Measurements from ENCODE around the gene P2RY11.

Gene P2RY11

GRCh38 chr19:10115392-10116084 is 4.0 kb downstream of the P2RY11 start:
- Histone ChIP-seq H2AFZ (ENCODE audit: low read depth, low read length, severe bottlenecking) (no peak overlapping the region), H3K79me2 (ENCODE audit: insufficient read depth, low read length) (peaks cover 13% of the 10 kb centered on the region), H4K20me1 (ENCODE audit: low read depth, low read length) (no peaks in the 10 kb centered on the region), H3K27me3 (ENCODE audit: low read length) (no peaks in the 10 kb centered on the region), H3K9me2 (replicated peaks; ENCODE audit: insufficient read depth, low read length) (no peaks in the 10 kb centered on the region), H3F3A (ENCODE audit: insufficient read depth) (peaks cover 22% of the 10 kb centered on the region), H3K9me3 (ENCODE audit: insufficient read depth, low read length) (no peaks in the 10 kb centered on the region), H3K27ac (ENCODE audit: low read depth, low read length) (no peak overlapping the region), H3K4me3 (ENCODE audit: insufficient read depth, low read length, poor library complexity, severe bottlenecking) (no peak overlapping the region), H3K4me2 (ENCODE audit: low read depth, low read length, poor library complexity, severe bottlenecking) (no peak overlapping the region), H3K9ac (ENCODE audit: low read length) (no peak overlapping the region), H3K36me3 (ENCODE audit: low read length) (no peaks in the 10 kb centered on the region)
- TF ChIP-seq CTCF (IDR thresholded peaks at IDR 0.05; ENCODE audit: insufficient read depth, low read length, poor library complexity, severe bottlenecking) (no peak), EZH2phosphoT487 (conservative IDR thresholded peaks at IDR 0.05; ENCODE audit: low read length) (no peak)

GRCh38 chr19:10116085-10116865 is 4.8 kb downstream of the P2RY11 start:
- no peak overlapping the region for H3K9ac ChIP-seq (ENCODE audit: low read length)
- TF ChIP-seq EZH2phosphoT487 (conservative IDR thresholded peaks at IDR 0.05; ENCODE audit: low read length): no peak
- no peak for TF ChIP-seq CTCF (IDR thresholded peaks at IDR 0.05; ENCODE audit: insufficient read depth, low read length, poor library complexity, severe bottlenecking)

GRCh38 chr19:10116866-10117616 is 5.5 kb downstream of the P2RY11 start:
- no peak for TF ChIP-seq CTCF (IDR thresholded peaks at IDR 0.05; ENCODE audit: insufficient read depth, low read length, poor library complexity, severe bottlenecking)
- no peak for TF ChIP-seq EZH2phosphoT487 (conservative IDR thresholded peaks at IDR 0.05; ENCODE audit: low read length)
- Histone ChIP-seq H3K36me3 (ENCODE audit: low read length) (no peaks in the 10 kb centered on the region), H3K9ac (ENCODE audit: low read length) (no peak overlapping the region), H3K27me3 (ENCODE audit: low read length) (no peaks in the 10 kb centered on the region), H4K20me1 (ENCODE audit: low read depth, low read length) (no peaks in the 10 kb centered on the region), H3K4me3 (ENCODE audit: insufficient read depth, low read length, poor library complexity, severe bottlenecking) (no peak overlapping the region), H3K9me3 (ENCODE audit: insufficient read depth, low read length) (no peaks in the 10 kb centered on the region), H3K4me2 (ENCODE audit: low read depth, low read length, poor library complexity, severe bottlenecking) (no peak overlapping the region), H2AFZ (ENCODE audit: low read depth, low read length, severe bottlenecking) (no peak overlapping the region), H3K9me2 (replicated peaks; ENCODE audit: insufficient read depth, low read length) (no peaks in the 10 kb centered on the region), H3K27ac (ENCODE audit: low read depth, low read length) (no peak overlapping the region), H3F3A (ENCODE audit: insufficient read depth) (peaks cover 30% of the 10 kb centered on the region), H3K79me2 (ENCODE audit: insufficient read depth, low read length) (peaks cover 13% of the 10 kb centered on the region)

More at GRCh38 chr19:10116085-10116865, 4.8 kb downstream of the P2RY11 start:
- H3K36me3 ChIP-seq (ENCODE audit: low read length): no peaks in the 10 kb centered on the region
- peaks cover 13% of the 10 kb centered on the region for H3K79me2 ChIP-seq (ENCODE audit: insufficient read depth, low read length)
- H4K20me1 ChIP-seq (ENCODE audit: low read depth, low read length): no peaks in the 10 kb centered on the region
- H3K27ac ChIP-seq (ENCODE audit: low read depth, low read length): no peak overlapping the region
- no peaks in the 10 kb centered on the region for H3K27me3 ChIP-seq (ENCODE audit: low read length)
- H3K4me3 ChIP-seq (ENCODE audit: insufficient read depth, low read length, poor library complexity, severe bottlenecking): no peak overlapping the region
- no peak overlapping the region for H3K4me2 ChIP-seq (ENCODE audit: low read depth, low read length, poor library complexity, severe bottlenecking)
- H3K9me3 ChIP-seq (ENCODE audit: insufficient read depth, low read length): no peaks in the 10 kb centered on the region
- H2AFZ ChIP-seq (ENCODE audit: low read depth, low read length, severe bottlenecking): no peak overlapping the region
- no peaks in the 10 kb centered on the region for H3K9me2 ChIP-seq (replicated peaks; ENCODE audit: insufficient read depth, low read length)
- H3F3A ChIP-seq (ENCODE audit: insufficient read depth): peaks cover 29% of the 10 kb centered on the region
